GM18951 (cell line): ENCODE data around the gene ENC1.

Source experiments
- POLR2A ChIP-seq: IDR thresholded peaks from 4 replicates; pipeline ENCODE4 v1.6.1; 2011; ENCODE audit warnings: mild to moderate bottlenecking; ENCODE audit not compliant: insufficient read length, insufficient read depth; ENCODE audit errors: extremely low read depth
- in situ Hi-C: fragments of 300-500 bp; cut with MboI; formaldehyde crosslinking; loops from one replicate; pipeline ENCODE4 v1.12.0; 2022; ENCODE audit warnings: low sequenced_read_pairs, mixed read lengths, inconsistent platforms; ENCODE audit not compliant: unreplicated experiment

The ENC1 gene

GRCh38 chr5:74669821-74670220, 29.3 kb upstream of the ENC1 start:
- TF ChIP-seq POLR2A: no peak
- in situ Hi-C loops: no loop called here

DNA sequence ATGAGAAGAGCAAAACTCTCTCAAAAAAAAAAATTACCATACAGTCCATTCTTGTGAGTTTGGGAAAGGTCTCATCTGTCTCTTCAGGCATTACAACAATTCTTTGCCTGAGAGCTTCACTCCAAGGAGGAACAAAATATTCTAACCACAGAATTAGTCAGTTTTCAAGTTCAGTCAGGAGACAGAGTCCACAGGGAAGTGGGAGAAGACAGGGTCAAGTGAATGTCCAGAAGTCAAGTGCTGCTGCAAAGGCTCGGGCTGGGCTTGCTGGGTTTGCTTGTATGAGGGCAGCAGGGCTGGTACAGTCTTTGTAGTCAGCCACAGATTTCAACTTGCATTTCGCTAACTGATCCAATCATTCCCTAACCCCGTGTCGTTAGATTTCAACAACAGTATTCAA, 26.9 kb upstream of the ENC1 start:
- TF ChIP-seq POLR2A: no peak

DNA sequence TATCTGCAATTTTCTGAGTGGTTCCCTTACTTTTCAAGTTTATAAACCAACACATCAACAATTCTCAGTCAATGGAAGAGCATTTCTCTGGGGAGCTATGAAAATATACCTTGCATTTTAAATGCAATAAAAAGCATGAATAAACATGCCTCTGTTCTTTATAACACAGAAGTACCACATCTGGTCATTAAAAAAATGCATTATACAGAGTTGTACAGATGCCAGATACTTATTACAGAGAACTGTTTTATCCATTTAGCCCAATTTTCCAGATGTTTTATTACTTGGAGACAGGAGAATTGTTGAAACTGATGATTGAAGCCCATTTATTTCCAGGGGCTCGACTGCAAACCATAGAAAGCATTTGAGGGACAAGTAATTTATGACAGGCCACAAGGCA, 25.3 kb upstream of the ENC1 start:
- in situ Hi-C loops: no loop called here
- TF ChIP-seq POLR2A: no peak

More for the DNA sequence above, 26.9 kb upstream of the ENC1 start:
- in situ Hi-C loops: no loop called here

DNA sequence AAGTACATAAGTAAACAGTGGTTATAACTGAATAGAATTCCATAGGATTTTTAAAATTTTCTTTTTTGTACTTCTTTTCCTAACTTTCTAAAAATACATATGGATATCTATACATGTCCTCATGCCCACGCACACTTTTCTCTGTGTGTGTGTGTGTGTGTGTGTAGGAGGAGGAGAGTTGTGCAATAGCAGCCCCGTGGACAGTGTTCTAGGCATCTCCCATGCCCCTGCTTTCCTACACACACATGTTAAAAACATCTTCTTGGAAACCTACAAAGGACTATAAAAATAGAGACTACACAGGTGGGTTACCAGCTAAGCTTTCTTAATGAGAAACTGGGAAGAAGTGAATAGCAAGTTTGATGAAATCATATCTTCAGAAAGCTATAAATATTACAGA, 24.7 kb upstream of the ENC1 start:
- in situ Hi-C loops: no loop called here
- no peak for TF ChIP-seq POLR2A

GRCh38 chr5:74664551-74664950, 24.0 kb upstream of the ENC1 start:
- TF ChIP-seq POLR2A: no peak
- in situ Hi-C loops: no loop called here

DNA sequence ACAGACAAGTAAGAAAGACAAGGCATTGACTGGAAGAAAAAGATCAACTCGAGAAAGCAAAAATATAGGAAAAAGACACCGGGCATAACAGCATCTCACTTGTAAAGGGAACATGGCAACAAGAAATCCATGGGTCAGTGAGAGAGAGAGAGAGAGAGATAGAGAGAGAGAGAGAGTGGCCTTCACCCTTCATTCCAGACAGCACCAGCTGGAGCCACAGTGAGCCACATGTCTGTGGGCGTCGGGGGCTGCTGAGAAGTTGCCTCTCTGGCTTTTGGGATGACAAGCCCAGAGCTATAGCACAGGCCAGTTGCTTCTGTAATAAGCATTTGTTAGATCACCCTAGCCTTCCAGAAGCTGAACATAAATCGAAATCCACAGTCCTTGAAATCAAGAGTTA, 20.3 kb upstream of the ENC1 start:
- no peak for TF ChIP-seq POLR2A
- in situ Hi-C loops: no loop called here

DNA sequence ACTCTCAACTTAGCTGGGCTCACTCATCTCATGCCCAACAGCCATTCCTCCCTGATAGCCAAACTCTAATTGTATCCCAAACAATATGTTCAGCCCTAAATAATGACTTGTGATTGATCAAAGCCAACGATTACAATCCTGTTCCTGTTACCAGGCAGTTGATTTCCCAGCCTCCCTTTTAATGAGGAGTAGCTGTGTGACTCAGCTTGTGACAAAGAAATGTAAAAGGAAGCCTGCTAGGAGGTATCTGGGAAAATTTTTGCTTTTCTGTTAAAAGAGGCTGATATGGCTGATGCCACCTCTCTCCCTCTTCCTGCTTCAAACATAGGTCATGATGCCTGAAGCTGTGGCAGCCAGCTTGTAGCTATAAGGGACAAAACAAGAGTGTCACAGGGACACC, 19.6 kb upstream of the ENC1 start:
- TF ChIP-seq POLR2A: no peak

GRCh38 chr5:74659172-74659571, 18.6 kb upstream of the ENC1 start:
- in situ Hi-C loops: no loop called here
- no peak for TF ChIP-seq POLR2A

More for the DNA sequence above, 19.6 kb upstream of the ENC1 start:
- in situ Hi-C loops: no loop called here

DNA sequence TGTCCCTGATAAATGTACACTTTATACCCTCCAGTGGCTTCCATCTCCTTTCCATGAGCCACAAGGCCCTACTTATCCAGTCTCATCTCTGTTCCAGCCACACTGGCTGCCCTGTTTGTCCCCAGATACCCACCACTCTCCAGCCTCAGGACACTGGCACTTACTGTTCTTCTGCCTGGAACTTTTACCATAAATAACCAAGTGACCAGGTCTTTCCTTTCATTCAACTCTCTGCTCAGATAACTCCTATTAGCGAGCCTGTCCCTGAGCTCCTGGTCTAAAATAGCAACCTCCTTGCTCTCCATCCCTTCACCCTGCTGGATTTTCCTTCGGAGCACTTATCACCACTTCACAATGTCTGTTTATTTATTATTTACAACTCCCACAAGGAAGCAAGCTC, 16.6 kb upstream of the ENC1 start:
- TF ChIP-seq POLR2A: no peak
- in situ Hi-C loops: no loop called here

DNA sequence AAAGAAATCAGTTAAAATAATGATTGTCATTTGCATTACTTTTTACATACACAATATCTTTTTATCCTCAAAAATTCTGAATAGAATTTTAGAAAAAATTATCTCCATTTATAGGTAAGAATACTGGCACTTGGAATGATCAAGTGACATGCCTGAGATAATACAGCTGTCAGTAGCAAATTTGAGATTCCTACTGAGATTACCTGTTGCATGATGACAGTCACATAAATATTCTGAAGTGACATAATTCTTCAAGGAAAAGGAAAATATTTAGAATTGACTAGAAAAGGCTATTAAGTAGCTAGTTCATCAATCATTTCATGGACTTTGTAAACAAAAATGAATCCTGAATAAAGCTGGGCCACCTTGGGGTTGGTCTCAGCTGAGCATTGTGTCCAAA, 15.2 kb upstream of the ENC1 start:
- in situ Hi-C loops: no loop called here
- no peak for TF ChIP-seq POLR2A

DNA sequence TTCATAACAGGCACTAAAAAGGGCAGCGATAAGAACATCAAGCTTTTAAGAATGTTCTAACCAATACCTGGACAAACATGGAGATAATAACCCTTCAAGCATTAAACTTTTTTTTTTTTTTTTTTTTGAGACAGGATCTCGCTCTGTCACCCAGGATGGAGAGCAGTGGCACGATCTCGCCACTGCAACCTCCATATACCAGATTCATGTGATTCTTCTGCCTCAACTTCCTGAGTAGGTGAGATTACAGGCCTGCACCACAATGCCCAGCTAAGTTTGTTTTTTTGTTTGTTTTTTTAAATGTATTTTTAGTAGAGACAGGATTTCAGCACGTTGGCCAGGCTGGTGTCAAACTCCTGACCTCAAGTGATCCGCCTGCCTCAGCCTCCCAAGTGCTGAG, 14.7 kb upstream of the ENC1 start:
- in situ Hi-C loops: no loop called here
- TF ChIP-seq POLR2A: no peak

- in situ Hi-C loops: no loop called here
- TF ChIP-seq POLR2A: no peak
Observed at GRCh38 chr5:74653991-74654390, 13.5 kb upstream of the ENC1 start.

- in situ Hi-C loops: no loop called here
- no peak for TF ChIP-seq POLR2A
Observed at GRCh38 chr5:74652576-74652975, 12.0 kb upstream of the ENC1 start.

- TF ChIP-seq POLR2A: no peak
Observed at GRCh38 chr5:74651710-74652109, 11.2 kb upstream of the ENC1 start.

DNA sequence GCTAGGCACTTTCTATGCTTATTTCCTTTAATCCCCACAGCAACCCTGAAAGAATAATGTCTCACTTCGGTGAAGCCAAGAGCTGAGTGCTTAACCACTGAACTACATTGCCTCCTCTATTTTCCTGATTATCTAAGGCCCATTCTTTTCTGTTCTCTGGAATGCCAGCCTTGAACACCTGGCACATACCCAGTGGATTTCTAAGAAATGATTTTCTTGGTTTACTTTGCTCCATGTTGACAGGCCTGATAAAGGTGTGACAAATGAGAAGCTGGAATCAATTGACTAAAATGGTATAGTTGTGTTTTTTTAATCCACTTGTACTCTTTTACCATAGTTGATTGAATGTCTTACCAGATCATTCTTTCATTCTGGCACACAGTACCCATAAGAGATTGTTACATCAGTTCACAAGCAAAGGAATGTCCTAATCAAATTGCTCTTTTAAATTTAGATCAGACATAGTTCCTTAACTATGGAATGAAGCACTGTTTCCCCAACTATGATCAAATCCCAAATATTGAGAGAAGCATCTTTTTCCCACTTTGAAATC, 9.0 kb upstream of the ENC1 start:
- in situ Hi-C loops: loop anchor here (5.0 to 25.0 kb wide), 2 partner anchors 612 to 742 kb away; no protein-coding TSS in a partner anchor
- no peak for TF ChIP-seq POLR2A

More at GRCh38 chr5:74651710-74652109, 11.2 kb upstream of the ENC1 start:
- in situ Hi-C loops: no loop called here
